HG03097 (cell line): Measurements from ENCODE around the gene H2AZ1.
"Not testable (repeated sequence)": the region's sequence is repeated elsewhere in the genome, so short reads cannot be mapped to it uniquely, and the experiment has no call there.

Experiments
- ATAC-seq: cut with Tn5 transposase; IDR thresholded peaks from one replicate; pipeline ENCODE4 v1.9.1; 2021; ENCODE audit not compliant: unreplicated experiment, low FRiP score

The H2AZ1 gene

DNA sequence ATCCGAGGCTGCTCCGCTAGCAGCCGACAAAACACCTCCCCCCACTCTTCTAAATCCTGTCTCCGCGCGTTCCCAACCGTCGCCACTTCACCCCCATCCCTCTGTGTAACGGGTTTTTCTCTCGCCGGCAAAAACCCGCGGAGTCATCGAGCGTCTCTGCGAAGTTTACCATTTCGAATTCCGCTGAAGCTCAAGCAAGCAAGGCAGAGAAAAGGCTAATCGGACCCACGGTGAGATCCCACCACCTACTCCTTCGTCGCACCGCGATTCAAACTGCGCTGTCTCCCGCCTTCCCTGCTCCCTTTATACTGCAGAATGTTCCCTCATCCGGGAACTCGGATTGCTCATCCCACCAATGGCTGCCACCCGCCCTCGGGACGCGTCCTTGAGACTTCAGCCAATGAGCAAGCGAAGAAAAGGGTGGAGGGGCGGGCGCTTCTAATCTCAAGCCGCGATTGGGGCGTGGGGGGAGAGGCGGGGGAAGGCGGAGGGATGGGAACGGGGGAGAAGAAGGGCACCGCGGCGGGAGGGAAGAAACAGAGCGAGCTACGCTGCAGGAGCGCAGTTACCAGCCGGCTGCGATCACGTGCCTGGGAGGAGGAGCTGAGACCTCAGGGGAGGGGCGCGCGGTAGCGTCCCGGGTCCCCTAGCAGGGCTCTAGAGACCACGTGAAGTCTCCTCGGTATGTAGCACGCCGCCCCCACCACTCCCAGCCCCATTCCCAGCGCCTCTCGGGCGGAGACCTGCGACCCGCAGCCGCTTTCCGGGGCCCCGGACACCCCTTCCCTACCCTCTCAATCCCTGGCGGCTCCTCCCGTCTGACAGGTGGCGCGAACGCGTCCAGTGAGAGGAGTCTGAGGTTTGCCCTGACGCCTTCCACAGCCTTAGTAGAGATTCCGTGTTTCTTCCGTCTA lies at the start of gene H2AZ1:
Gene H2AZ1 (minus strand): TSS at position 277 of the 914 bp plus-strand sequence. CDS start 105 bp downstream, at position 172.
- ATAC-seq = peak; percentile 58

DNA sequence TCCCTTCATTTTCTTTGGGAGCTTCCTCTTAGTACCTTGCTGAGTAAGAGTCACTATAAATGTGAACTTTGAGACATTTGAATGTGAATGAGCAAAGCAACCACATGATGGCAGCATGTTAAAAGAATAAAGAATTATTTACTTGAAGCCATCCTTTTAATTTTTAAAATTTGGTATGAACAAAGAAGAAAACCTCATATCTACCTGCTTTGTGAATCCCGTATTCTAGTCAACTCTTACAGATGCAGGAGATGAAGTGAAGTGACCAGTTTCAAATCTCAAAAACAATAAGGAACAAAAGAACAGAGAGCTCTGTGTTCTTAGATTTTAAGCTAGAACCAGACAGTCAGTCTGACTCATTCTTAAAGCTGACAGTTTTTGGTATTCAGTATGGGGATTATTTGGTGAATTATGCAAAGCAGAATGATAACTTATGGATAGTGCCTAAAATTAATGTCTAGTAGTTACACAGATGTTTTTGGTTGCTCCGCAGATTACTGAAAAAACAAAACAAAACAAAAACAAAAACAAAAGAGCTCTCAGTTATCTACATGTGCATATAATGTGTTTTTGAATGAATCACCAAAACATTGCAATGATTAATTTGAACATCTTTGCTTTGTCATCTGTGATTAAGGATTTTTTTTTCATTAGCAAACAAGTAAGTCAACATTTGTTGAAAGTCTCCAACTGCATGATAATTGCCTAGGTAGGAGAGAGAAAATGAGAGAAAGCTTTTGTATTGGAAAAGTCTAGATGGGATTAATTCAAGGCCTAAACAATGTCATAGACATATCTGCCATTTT lies 48.2 kb upstream of the H2AZ1 start:
- no peak for ATAC-seq

DNA sequence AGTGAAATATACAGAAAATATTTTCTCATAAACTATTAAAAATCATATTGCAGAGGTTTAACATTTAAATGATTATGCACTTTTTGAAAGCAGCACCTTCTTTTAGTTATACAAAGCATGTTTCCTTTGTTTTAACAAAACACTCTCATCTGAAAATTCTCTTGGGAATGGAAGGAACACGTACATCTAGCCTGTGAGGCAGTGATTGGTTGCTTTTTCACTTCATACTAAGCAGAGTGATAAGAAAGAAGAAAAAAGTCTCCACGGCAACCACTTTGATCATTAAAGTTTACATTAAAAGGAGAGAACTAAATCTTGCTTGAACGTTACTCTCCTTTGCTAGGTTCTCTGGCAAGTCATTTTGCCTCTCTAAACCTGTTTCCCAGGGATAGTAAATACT lies 41.7 kb upstream of the H2AZ1 start:
- ATAC-seq = no peak

DNA sequence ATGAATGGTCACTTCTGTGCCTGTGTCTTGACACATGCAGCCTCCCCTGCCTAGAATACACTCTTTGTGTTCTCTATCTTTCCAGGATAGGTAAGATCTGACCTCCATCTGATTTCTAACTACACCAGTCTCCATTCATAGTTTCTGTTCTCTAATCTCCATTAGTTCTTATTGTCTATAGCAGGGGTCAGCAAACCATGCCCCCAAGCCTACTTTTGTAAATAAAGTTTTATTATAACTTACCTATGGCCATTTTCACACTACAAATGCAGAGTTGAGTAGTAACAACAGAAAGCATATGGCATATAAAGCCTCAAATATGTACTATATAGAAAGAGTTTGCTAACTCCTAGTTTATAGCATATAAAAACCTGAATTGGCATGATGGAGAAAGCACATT lies 37.6 kb upstream of the H2AZ1 start:
- no peak for ATAC-seq

GRCh38 chr4:99986792-99987191 lies 36.7 kb upstream of the H2AZ1 start:
- no peak for ATAC-seq

GRCh38 chr4:99983289-99983943 lies 33.3 kb upstream of the H2AZ1 start:
- no peak for ATAC-seq

DNA sequence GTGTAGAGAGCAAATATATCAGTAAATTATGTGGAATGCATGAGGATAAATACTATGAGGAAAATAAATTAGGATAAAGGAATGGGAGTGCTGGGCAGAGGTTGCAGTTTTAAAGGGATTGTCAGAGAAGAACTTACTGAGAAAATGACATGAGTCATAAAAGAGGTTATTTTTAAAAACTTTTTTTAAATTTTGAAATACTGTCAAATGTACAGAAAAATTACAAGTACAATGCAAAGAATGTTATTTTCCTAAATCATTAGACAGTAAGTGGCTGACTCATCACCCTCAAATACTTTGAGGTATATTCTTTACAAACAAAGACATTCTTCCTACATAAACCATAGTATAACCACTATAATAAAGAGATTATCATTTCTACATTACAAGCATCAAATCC lies 29.8 kb upstream of the H2AZ1 start:
- no peak for ATAC-seq

GRCh38 chr4:99971453-99972111 lies 21.5 kb upstream of the H2AZ1 start:
- ATAC-seq = no peak

GRCh38 chr4:99968330-99968729 lies 18.3 kb upstream of the H2AZ1 start:
- ATAC-seq = no peak

DNA sequence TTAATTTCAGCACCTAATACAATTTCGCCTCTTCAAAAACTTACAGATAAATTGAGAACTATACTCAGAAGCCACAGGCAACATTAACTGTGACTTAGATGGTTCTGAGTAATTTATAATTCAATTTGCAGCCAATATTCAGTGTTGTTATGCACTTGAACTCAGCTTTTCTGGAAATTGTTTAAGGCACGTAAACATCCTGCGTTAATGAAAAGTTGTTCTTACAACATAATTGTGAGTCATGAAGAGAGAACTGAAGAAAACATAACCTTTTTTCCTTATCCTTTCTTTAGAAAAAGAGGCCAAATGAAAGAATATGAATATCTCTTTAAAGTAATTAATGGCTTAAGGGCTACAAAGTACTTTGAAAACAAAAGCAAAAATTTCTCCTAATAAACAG lies 16.6 kb upstream of the H2AZ1 start:
- no peak for ATAC-seq

DNA sequence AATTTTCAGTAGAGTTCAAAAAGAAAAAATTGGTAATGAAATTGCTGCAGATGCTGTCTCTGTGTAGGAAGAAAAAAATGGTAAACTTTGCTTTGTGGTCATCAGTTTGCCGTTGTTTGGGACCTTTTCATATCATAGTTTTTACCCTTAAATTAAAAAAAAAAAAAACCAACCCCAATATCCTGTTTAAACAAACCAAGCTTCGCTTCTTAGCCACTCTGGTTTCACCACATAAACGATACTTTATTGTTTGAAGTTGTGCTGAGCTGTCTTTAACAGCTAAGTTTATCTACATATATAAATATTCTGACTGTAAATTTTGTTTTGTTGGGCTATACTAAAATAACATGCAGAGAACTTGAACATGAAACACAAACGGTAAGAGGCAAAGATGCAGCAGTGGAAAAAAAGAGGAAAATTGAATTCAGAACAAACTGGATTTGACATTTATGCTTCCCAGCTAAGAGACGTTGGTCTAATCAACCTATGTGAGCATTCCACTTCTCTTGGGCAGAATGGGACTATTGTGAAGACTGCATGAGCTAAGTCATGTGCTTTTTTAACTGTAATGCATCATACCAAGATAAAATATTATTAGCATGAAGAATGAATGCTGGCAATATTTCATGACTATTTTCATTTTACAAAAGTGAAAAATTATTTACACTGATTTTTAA lies 15.7 kb upstream of the H2AZ1 start:
- no peak for ATAC-seq

DNA sequence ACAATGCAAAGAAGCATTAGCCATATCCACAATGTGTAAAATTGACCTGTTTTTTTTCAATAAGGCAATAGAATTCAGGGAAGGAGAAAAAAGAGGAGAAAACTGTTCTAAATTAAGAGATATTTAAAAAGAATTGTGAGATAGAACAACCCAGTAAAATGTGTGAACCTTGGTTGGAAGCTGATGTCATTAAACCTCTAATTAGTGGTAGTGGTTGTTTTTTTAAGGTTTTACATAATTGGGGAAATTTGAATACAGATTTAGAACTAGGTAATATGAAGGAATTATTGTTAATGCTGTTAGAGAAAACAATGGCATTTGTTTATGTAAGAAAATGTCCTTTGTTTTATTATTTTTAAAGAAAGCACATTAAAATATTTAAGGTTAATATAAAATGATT lies 15.1 kb upstream of the H2AZ1 start:
- no peak for ATAC-seq

DNA sequence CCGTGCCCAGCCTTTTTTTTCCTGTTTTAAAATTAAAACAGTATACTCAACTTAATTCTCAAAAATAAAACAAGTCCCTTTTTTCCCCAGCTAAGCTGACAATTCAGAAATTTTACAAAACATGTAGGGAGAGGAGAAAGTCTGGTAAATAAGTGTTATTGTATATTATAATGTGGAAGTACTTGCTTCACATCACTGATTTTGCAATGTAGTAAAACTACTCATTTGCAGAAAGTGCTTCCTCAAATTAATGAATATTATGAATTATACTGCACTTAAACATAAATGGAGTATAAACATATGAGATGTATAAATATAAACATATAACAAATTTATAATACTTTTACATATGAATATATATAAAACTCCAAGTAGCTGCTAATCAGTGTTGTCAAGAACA lies 11.6 kb upstream of the H2AZ1 start:
- no peak for ATAC-seq

DNA sequence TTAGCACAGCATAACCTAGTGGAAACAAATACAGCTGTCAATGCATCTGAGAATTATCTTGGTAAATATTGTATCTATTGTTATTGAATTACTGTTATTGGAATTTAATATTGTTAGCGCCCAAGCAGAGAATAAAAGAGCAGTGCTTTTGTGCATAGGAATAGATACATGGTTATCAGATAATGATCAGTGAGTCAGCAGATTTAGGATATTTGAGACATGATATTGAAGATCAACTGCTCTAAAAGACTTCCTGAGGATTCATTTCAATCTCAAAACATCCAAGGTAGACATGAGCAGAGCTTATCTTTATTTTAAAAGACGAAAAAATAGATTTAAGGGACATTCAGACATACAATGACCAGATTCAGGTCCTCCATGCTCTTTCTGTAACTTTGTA lies 10.6 kb upstream of the H2AZ1 start:
- ATAC-seq = no peak

- not testable (repeated sequence) for ATAC-seq
Measured at GRCh38 chr4:99958207-99958606, 8.1 kb upstream of the H2AZ1 start.

DNA sequence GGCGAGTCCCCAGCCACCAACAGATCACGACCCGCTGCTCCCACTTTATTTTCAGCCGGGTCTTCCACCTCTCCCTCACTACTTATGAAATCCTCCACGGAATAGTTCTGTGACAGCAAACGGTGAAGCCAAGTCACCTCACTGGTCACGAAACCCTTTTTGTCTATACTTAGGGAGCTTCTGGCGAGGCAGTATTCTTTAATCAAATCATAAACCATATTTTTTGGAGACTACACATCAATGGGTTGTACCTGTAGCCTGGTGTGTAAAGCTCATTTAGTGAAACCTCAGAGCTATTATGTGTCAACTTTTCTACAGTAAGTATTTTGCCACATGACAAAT lies 809 bp upstream of the H2AZ1 start:
- ATAC-seq = no peak

DNA sequence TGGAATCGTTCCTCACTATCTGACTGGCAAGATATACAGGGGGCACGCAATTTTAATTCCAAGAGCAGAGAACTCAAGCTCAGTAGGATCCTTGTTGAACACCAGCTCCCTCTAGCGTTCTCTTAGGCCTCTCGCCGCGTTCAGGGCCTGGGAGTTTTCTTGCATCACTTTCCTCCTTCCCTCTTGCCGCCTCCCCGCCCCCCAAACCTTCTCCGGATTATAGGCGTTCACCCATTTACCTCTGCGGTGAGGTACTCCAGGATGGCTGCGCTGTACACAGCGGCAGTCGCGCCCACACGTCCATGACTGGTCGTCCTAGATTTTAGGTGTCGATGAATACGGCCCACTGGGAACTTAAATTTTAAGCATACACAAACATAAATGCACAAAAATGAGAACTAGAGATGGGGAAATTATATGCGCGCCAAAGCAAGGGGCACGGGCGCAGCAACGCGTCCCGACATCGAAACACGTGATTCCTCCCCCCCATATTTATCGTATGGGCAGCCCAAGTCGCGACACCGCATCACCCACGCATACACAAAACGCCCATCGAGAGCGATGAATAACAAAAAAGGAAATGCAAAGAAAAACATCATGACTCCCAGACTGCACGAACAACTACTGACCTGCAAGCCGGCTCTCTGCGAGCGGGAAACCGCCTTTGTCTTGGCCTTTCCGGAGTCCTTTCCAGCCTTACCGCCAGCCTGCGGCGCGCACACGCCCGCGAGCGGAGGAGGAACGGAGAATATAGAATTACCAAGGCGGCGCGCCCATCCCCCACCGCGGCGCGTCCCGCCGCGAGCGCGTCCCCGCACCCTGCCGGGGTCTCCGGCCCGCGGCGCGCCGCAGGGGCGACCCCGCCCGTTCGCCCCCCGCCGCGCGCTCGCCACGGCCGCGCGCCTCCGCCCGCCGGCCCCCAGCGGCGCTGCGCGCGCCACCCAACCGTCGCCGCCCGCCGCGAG lies 759 bp downstream of the H2AZ1 start:
- peak; percentile 4 for ATAC-seq

DNA sequence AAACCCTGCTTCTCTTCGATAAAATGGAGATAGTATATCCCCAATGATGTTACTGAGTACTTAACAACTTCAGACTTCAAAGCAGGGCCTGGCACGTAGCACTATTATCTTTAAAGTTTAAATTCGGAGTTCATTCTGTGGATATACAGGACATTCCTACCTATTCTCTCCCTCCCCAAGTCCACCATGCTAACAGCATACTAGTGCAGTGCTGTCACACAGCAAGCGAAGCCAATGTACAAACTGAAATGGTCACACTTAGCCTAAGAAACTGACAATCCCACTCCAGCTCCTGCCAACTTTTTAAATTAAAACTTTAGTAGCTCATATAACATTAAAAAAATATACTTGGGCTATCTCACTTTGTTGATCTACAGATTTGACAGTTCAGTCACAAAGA lies 2.5 kb downstream of the H2AZ1 start:
- no peak for ATAC-seq

- ATAC-seq = no peak
Measured at GRCh38 chr4:99947190-99947578, 2.9 kb downstream of the H2AZ1 start.
